ENCODE data around the gene RMC1.
"Not testable (repeated sequence)": the region's sequence is repeated elsewhere in the genome, so short reads cannot be mapped to it uniquely, and the experiment has no call there.

RMC1 gene

GRCh38 chr18:23498877-23499276 lies 4.4 kb upstream of the RMC1 start:
- no peak; the same call in none of the 2 replicates for TF ChIP-seq CTCF (IDR thresholded peaks at IDR 0.05; ENCODE audit: low read depth, low read length)
- DNase-seq (ENCODE audit: extremely low read depth, low read depth), result peak; percentile 52

- TF ChIP-seq CTCF (IDR thresholded peaks at IDR 0.05; ENCODE audit: low read depth, low read length), result no peak
These were observed 4.0 kb upstream of the RMC1 start for GRCh38 chr18:23499291-23499781.

GRCh38 chr18:23501626-23502025 lies 1.7 kb upstream of the RMC1 start:
- no peak for DNase-seq (ENCODE audit: extremely low read depth, low read depth)
- no peak for TF ChIP-seq CTCF (IDR thresholded peaks at IDR 0.05; ENCODE audit: low read depth, low read length)

More at GRCh38 chr18:23499291-23499781, 4.0 kb upstream of the RMC1 start:
- DNase-seq (ENCODE audit: extremely low read depth, low read depth), result no peak

GRCh38 chr18:23502516-23503037 lies 734 bp upstream of the RMC1 start:
- TF ChIP-seq CTCF (IDR thresholded peaks at IDR 0.05; ENCODE audit: low read depth, low read length), result no peak
- DNase-seq (ENCODE audit: extremely low read depth, low read depth), result no peak

GRCh38 chr18:23503963-23504344 lies 643 bp downstream of the RMC1 start:
- no peak for TF ChIP-seq CTCF (IDR thresholded peaks at IDR 0.05; ENCODE audit: low read depth, low read length)
- DNase-seq (ENCODE audit: extremely low read depth, low read depth), result no peak

- no peak for TF ChIP-seq CTCF (IDR thresholded peaks at IDR 0.05; ENCODE audit: low read depth, low read length)
- DNase-seq (ENCODE audit: extremely low read depth, low read depth), result no peak
These were observed 1.4 kb downstream of the RMC1 start for GRCh38 chr18:23504720-23505119.

GRCh38 chr18:23506393-23506792 lies 3.1 kb downstream of the RMC1 start:
- TF ChIP-seq CTCF (IDR thresholded peaks at IDR 0.05; ENCODE audit: low read depth, low read length), result no peak
- DNase-seq (ENCODE audit: extremely low read depth, low read depth), result no peak

GRCh38 chr18:23510923-23511322 lies 7.6 kb downstream of the RMC1 start:
- not testable (repeated sequence) for DNase-seq (ENCODE audit: extremely low read depth, low read depth)

- DNase-seq (ENCODE audit: extremely low read depth, low read depth), result not testable (repeated sequence)
These were observed 8.9 kb downstream of the RMC1 start for GRCh38 chr18:23512216-23512615.

All from AG09319 (cell line).